IgD-negative memory B cell (primary cell): ENCODE results near the gene ATF6. TPM values are rescaled to one million over a fixed set of nuclear protein-coding genes. Genes with fewer than 3 reads are reported as not detected.

Experiments used
- H3K27ac Mint-ChIP-seq, 3 donors: one replicate each; pipeline ENCODE4 v1.8.0; 2020 to 2022; ENCODE audit warnings: mild to moderate bottlenecking in 3 of 3, mixed read lengths in 3 of 3, moderate library complexity in 1 of 3
- H3K27me3 Mint-ChIP-seq: one replicate; pipeline ENCODE4 v1.8.0; 2021; ENCODE audit warnings: mixed read lengths
- H3K36me3 Mint-ChIP-seq: one replicate; pipeline ENCODE4 v1.8.0; 2020; ENCODE audit warnings: mild to moderate bottlenecking, mixed read lengths
- H3K4me1 Mint-ChIP-seq, 3 donors: one replicate each; pipeline ENCODE4 v1.8.0; 2020 to 2022; ENCODE audit warnings: mixed read lengths in 3 of 3, mild to moderate bottlenecking in 1 of 3
- H3K4me3 Mint-ChIP-seq, 4 donors: one replicate each; pipeline ENCODE4 v1.8.0; 2020 to 2022; ENCODE audit warnings: mild to moderate bottlenecking in 4 of 4, mixed read lengths in 4 of 4, moderate library complexity in 3 of 4
- H3K9me3 Mint-ChIP-seq, 3 donors: one replicate each; pipeline ENCODE4 v1.8.0; 2020 to 2021; ENCODE audit warnings: mixed read lengths in 3 of 3, mild to moderate bottlenecking in 1 of 3
- polyA plus RNA-seq: library from polyadenylated mRNA; unstranded; fragments of 300-500 nt; fragmentation: Illumina TruSeq; gene quantifications from one replicate; pipeline ENCODE4 v1.2.3, GENCODE V29; 2021

The ATF6 gene
- polyA plus RNA-seq, 1 donor from 2014 or later, result 14.3 TPM

- H3K27me3 Mint-ChIP-seq, result no peaks in the 10 kb centered on the region
- no peaks in the 10 kb centered on the region for H3K9me3 Mint-ChIP-seq
- H3K27ac Mint-ChIP-seq, result peak overlapping the region in 2 of 3 donors; percentile 20 to 27
These were observed 37.5 kb upstream of the ATF6 start for GRCh38 chr1:161728376-161729226.

GRCh38 chr1:161730050-161730564 is 36.0 kb upstream of the ATF6 start:
- H3K36me3 Mint-ChIP-seq, result peaks cover 2% of the 10 kb centered on the region
- H3K4me1 Mint-ChIP-seq, result peaks cover 18 to 32% (median 29%) of the 10 kb centered on the region in 3 donors
- H3K4me3 Mint-ChIP-seq, result peak overlapping the region in 2 of 4 donors; percentile 9 to 41
- peak overlapping the region in 1 of 3 donors; percentile 12 for H3K27ac Mint-ChIP-seq
- H3K27me3 Mint-ChIP-seq, result no peaks in the 10 kb centered on the region
- H3K9me3 Mint-ChIP-seq, result no peaks in the 10 kb centered on the region

More at GRCh38 chr1:161728376-161729226, 37.5 kb upstream of the ATF6 start:
- Mint-ChIP-seq H3K4me3 (peak overlapping the region in 2 of 4 donors; percentile 94 to 96), H3K4me1 (peaks cover 22 to 33% (median 32%) of the 10 kb centered on the region in 3 donors), H3K36me3 (peaks cover 2% of the 10 kb centered on the region)

- Mint-ChIP-seq H3K4me3 (peak overlapping the region in 1 of 4 donors; percentile 41), H3K36me3 (peaks cover 2% of the 10 kb centered on the region), H3K27ac (peak overlapping the region in 2 of 3 donors; percentile 33 to 54), H3K4me1 (peaks cover 11 to 26% (median 25%) of the 10 kb centered on the region in 3 donors), H3K9me3 (no peaks in the 10 kb centered on the region), H3K27me3 (no peaks in the 10 kb centered on the region)
These were observed 34.9 kb upstream of the ATF6 start for GRCh38 chr1:161731241-161731640.

GRCh38 chr1:161731981-161732718 is 34.0 kb upstream of the ATF6 start:
- H3K27me3 Mint-ChIP-seq, result no peaks in the 10 kb centered on the region
- peaks cover 11 to 29% (median 25%) of the 10 kb centered on the region in 3 donors for H3K4me1 Mint-ChIP-seq
- peaks cover 2% of the 10 kb centered on the region for H3K36me3 Mint-ChIP-seq
- H3K4me3 Mint-ChIP-seq, result peak overlapping the region in 1 of 4 donors; percentile 41
- no peaks in the 10 kb centered on the region for H3K9me3 Mint-ChIP-seq
- peak overlapping the region in 2 of 3 donors; percentile 12 to 33 for H3K27ac Mint-ChIP-seq

- Mint-ChIP-seq H3K4me3 (no peak overlapping the region), H3K36me3 (no peaks in the 10 kb centered on the region), H3K27ac (no peak overlapping the region), H3K9me3 (no peaks in the 10 kb centered on the region), H3K27me3 (no peaks in the 10 kb centered on the region), H3K4me1 (peaks cover 9 to 22% (median 18%) of the 10 kb centered on the region in 3 donors)
These were observed 32.6 kb upstream of the ATF6 start for GRCh38 chr1:161733526-161733925.

- H3K9me3 Mint-ChIP-seq, result no peaks in the 10 kb centered on the region
- no peak overlapping the region for H3K4me3 Mint-ChIP-seq
- peaks cover 24 to 32% (median 30%) of the 10 kb centered on the region in 3 donors for H3K4me1 Mint-ChIP-seq
- peak overlapping the region in 1 of 3 donors; percentile 8 for H3K27ac Mint-ChIP-seq
- H3K36me3 Mint-ChIP-seq, result no peaks in the 10 kb centered on the region
- no peaks in the 10 kb centered on the region for H3K27me3 Mint-ChIP-seq
These were observed 30.3 kb upstream of the ATF6 start for GRCh38 chr1:161735837-161736236.

- Mint-ChIP-seq H3K27ac (peak overlapping the region in 2 of 3 donors; percentile 8 to 71), H3K4me3 (no peak overlapping the region), H3K4me1 (peaks cover 31 to 36% (median 34%) of the 10 kb centered on the region in 3 donors), H3K36me3 (no peaks in the 10 kb centered on the region), H3K27me3 (no peaks in the 10 kb centered on the region), H3K9me3 (no peaks in the 10 kb centered on the region)
These were observed 29.7 kb upstream of the ATF6 start for GRCh38 chr1:161736335-161736969.

- Mint-ChIP-seq H3K36me3 (no peaks in the 10 kb centered on the region), H3K9me3 (no peaks in the 10 kb centered on the region), H3K4me1 (peaks cover 31 to 38% (median 33%) of the 10 kb centered on the region in 3 donors), H3K27me3 (no peaks in the 10 kb centered on the region), H3K27ac (peak overlapping the region in 1 of 3 donors; percentile 14), H3K4me3 (no peak overlapping the region)
These were observed 28.5 kb upstream of the ATF6 start for GRCh38 chr1:161737625-161738024.

GRCh38 chr1:161738627-161739287 is 27.4 kb upstream of the ATF6 start:
- Mint-ChIP-seq H3K4me3 (peak overlapping the region; percentile 28 to 77 (median 54)), H3K27me3 (no peaks in the 10 kb centered on the region), H3K9me3 (no peaks in the 10 kb centered on the region), H3K4me1 (peaks cover 31 to 38% (median 33%) of the 10 kb centered on the region in 3 donors), H3K36me3 (no peaks in the 10 kb centered on the region), H3K27ac (peak overlapping the region; percentile 53 to 97 (median 94))

GRCh38 chr1:161739865-161740566 is 26.1 kb upstream of the ATF6 start:
- Mint-ChIP-seq H3K9me3 (no peaks in the 10 kb centered on the region), H3K4me3 (peak overlapping the region; percentile 28 to 83 (median 44)), H3K27me3 (no peaks in the 10 kb centered on the region), H3K4me1 (peaks cover 33 to 40% (median 33%) of the 10 kb centered on the region in 3 donors), H3K36me3 (no peaks in the 10 kb centered on the region), H3K27ac (peak overlapping the region; percentile 53 to 97 (median 94))

GRCh38 chr1:161740921-161741320 is 25.2 kb upstream of the ATF6 start:
- H3K4me3 Mint-ChIP-seq, result peak overlapping the region in 3 of 4 donors; percentile 18 to 83 (median 82)
- H3K4me1 Mint-ChIP-seq, result peaks cover 33 to 40% (median 33%) of the 10 kb centered on the region in 3 donors

GRCh38 chr1:161743231-161743630 is 22.9 kb upstream of the ATF6 start:
- Mint-ChIP-seq H3K27ac (no peak overlapping the region), H3K27me3 (no peaks in the 10 kb centered on the region), H3K4me1 (peaks cover 36 to 40% (median 40%) of the 10 kb centered on the region in 3 donors), H3K4me3 (no peak overlapping the region), H3K9me3 (no peaks in the 10 kb centered on the region), H3K36me3 (peaks cover 3% of the 10 kb centered on the region)

More at GRCh38 chr1:161740921-161741320, 25.2 kb upstream of the ATF6 start:
- no peaks in the 10 kb centered on the region for H3K9me3 Mint-ChIP-seq
- H3K27ac Mint-ChIP-seq, result peak overlapping the region; percentile 53 to 97 (median 94)
- H3K27me3 Mint-ChIP-seq, result no peaks in the 10 kb centered on the region
- H3K36me3 Mint-ChIP-seq, result peaks cover 3% of the 10 kb centered on the region

- no peaks in the 10 kb centered on the region for H3K9me3 Mint-ChIP-seq
- H3K27ac Mint-ChIP-seq, result peak overlapping the region in 2 of 3 donors; percentile 15 to 74
- H3K27me3 Mint-ChIP-seq, result no peaks in the 10 kb centered on the region
- peaks cover 18 to 25% (median 22%) of the 10 kb centered on the region in 3 donors for H3K4me1 Mint-ChIP-seq
- peaks cover 3% of the 10 kb centered on the region for H3K36me3 Mint-ChIP-seq
- peak overlapping the region; percentile 50 to 95 (median 85) for H3K4me3 Mint-ChIP-seq
These were observed 18.3 kb upstream of the ATF6 start for GRCh38 chr1:161747801-161748200.
